Stimulated activated CD8-positive, alpha-beta memory T cell treated with anti-CD3 and anti-CD28 coated beads, Interleukin-12 subunit alpha, Interleukin-12 subunit beta, amount 100 ng/mL, for 24 hours (primary cell): ENCODE results near the gene GAPVD1.

Experiments
- DNase-seq: peaks from one replicate; pipeline ENCODE4 v3.0.0-alpha.2; 2020; ENCODE audit errors: extremely low read depth

GAPVD1 gene

GRCh38 chr9:125405938-125406809 lies 144.5 kb downstream of the GAPVD1 start:
- DNase-seq = no peak

- no peak for DNase-seq
Measured at GRCh38 chr9:125406810-125407087, 145.1 kb downstream of the GAPVD1 start.

GRCh38 chr9:125407432-125407973 lies 145.9 kb downstream of the GAPVD1 start:
- DNase-seq = no peak

- DNase-seq = peak; percentile 44
Measured at GRCh38 chr9:125407974-125408900, 146.6 kb downstream of the GAPVD1 start.

GRCh38 chr9:125409217-125409636 lies 147.6 kb downstream of the GAPVD1 start:
- no peak for DNase-seq

GRCh38 chr9:125409637-125410521 lies 148.3 kb downstream of the GAPVD1 start:
- DNase-seq = no peak

- DNase-seq = no peak
Measured at GRCh38 chr9:125410522-125410894, 148.9 kb downstream of the GAPVD1 start.

GRCh38 chr9:125411171-125411756 lies 149.6 kb downstream of the GAPVD1 start:
- no peak for DNase-seq

- no peak for DNase-seq
Measured at GRCh38 chr9:125412166-125412565, 150.5 kb downstream of the GAPVD1 start.

GRCh38 chr9:125413579-125413978 lies 152.0 kb downstream of the GAPVD1 start:
- no peak for DNase-seq

- no peak for DNase-seq
Measured at GRCh38 chr9:125415583-125416460, 154.2 kb downstream of the GAPVD1 start.

GRCh38 chr9:125416517-125416916 lies 154.9 kb downstream of the GAPVD1 start:
- no peak for DNase-seq
